ENCODE data around the gene NAA16.

DNA sequence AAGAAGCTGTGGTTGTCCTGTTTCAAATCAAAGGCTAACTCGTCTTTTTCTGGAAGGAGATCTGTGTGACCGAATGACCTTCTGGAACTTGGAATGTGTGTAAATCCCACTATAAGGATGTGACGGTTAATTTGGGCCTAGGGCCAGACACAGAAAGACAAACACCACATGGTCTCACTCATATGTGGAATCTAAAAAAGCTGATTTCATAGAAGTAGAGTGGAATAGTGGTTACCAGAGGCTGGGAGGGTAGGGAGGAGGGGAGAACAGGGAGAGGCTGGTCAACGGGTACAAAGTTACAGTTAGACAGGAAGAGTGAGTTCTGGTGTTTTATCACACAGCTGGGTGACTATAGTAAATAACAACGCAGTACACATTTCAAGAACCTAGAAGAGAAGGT is 107.0 kb downstream of the NAA16 start:
- TF ChIP-seq, protein P1, sequence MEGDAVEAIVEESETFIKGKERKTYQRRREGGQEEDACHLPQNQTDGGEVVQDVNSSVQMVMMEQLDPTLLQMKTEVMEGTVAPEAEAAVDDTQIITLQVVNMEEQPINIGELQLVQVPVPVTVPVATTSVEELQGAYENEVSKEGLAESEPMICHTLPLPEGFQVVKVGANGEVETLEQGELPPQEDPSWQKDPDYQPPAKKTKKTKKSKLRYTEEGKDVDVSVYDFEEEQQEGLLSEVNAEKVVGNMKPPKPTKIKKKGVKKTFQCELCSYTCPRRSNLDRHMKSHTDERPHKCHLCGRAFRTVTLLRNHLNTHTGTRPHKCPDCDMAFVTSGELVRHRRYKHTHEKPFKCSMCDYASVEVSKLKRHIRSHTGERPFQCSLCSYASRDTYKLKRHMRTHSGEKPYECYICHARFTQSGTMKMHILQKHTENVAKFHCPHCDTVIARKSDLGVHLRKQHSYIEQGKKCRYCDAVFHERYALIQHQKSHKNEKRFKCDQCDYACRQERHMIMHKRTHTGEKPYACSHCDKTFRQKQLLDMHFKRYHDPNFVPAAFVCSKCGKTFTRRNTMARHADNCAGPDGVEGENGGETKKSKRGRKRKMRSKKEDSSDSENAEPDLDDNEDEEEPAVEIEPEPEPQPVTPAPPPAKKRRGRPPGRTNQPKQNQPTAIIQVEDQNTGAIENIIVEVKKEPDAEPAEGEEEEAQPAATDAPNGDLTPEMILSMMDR (IDR thresholded peaks at IDR 0.05): no peak
- TF ChIP-seq POLR2A (IDR thresholded peaks at IDR 0.05) (no peak), POLR2AphosphoS5 (IDR thresholded peaks at IDR 0.05) (no peak)

All from gastroesophageal sphincter (tissue), 3 donors.